Coronary artery (tissue), 2 donors: ENCODE measurements around the gene PARK7.
A peak's percentile ranks its signal among the peaks of the same experiment; 100 is the strongest.

Source experiments
- DNase-seq: peaks from one replicate; pipeline ENCODE4 v3.0.0-alpha.2; 2017; ENCODE audit warnings: low spot score
- H3K27ac ChIP-seq, 2 donors: fragments of 200-600 bp; sonication (generic); one replicate each; pipeline ENCODE4 v1.5.1; 2016 to 2019
- H3K4me3 ChIP-seq: fragments of 200-600 bp; sonication (generic); 2 replicates; pipeline ENCODE4 v1.5.1; 2016; ENCODE audit warnings: mild to moderate bottlenecking, moderate library complexity
- TF ChIP-seq, protein P1 (sequence below): fragments of 200-600 bp; sonication (generic); IDR thresholded peaks from one replicate; pipeline ENCODE4 v1.5.1; 2019; ENCODE audit warnings: antibody characterized with exemption

PARK7 gene

GRCh38 chr1:8023287-8023994, 61.9 kb downstream of the PARK7 start:
- Histone ChIP-seq H3K27ac (peak overlapping the region; percentile 17 to 20), H3K4me3 (peak overlapping the region; percentile 97)
- DNase-seq = no peak
- TF ChIP-seq, protein P1, sequence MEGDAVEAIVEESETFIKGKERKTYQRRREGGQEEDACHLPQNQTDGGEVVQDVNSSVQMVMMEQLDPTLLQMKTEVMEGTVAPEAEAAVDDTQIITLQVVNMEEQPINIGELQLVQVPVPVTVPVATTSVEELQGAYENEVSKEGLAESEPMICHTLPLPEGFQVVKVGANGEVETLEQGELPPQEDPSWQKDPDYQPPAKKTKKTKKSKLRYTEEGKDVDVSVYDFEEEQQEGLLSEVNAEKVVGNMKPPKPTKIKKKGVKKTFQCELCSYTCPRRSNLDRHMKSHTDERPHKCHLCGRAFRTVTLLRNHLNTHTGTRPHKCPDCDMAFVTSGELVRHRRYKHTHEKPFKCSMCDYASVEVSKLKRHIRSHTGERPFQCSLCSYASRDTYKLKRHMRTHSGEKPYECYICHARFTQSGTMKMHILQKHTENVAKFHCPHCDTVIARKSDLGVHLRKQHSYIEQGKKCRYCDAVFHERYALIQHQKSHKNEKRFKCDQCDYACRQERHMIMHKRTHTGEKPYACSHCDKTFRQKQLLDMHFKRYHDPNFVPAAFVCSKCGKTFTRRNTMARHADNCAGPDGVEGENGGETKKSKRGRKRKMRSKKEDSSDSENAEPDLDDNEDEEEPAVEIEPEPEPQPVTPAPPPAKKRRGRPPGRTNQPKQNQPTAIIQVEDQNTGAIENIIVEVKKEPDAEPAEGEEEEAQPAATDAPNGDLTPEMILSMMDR = no peak

GRCh38 chr1:8023995-8024313, 62.4 kb downstream of the PARK7 start:
- DNase-seq = no peak
- H3K27ac ChIP-seq = peak overlapping the region in 1 of 2 donors; percentile 20
- TF ChIP-seq, protein P1 = no peak
- peak overlapping the region; percentile 97 for H3K4me3 ChIP-seq

DNA sequence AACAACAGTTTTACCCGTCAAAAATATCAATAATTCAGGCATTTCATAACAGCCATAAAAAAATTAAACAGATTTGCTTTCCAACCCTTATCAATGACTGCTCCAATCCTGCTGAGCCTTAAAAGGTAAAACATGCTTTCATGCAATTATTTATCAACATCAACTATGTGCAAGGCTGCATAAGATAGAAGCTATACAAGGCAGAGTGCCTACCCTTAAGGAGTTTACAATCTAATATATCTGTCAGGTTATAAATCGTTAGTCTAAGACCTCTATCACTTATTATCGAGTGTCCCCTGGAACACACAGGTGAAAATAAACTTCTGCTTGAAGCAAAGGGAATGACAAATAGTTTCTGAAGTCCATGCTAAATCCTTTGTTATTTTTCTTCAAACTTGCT, 62.8 kb downstream of the PARK7 start:
- TF ChIP-seq, protein P1 = no peak
- H3K4me3 ChIP-seq = peak overlapping the region; percentile 97
- no peak for DNase-seq
- H3K27ac ChIP-seq = peak overlapping the region; percentile 20 to 97

GRCh38 chr1:8025061-8025670, 63.7 kb downstream of the PARK7 start:
- H3K27ac ChIP-seq = peak overlapping the region; percentile 97 to 98
- no peak for DNase-seq
- peak overlapping the region; percentile 97 for H3K4me3 ChIP-seq
- TF ChIP-seq, protein P1 = no peak

- peak; percentile 78 for DNase-seq
These were observed 64.2 kb downstream of the PARK7 start for GRCh38 chr1:8025671-8026144.

DNA sequence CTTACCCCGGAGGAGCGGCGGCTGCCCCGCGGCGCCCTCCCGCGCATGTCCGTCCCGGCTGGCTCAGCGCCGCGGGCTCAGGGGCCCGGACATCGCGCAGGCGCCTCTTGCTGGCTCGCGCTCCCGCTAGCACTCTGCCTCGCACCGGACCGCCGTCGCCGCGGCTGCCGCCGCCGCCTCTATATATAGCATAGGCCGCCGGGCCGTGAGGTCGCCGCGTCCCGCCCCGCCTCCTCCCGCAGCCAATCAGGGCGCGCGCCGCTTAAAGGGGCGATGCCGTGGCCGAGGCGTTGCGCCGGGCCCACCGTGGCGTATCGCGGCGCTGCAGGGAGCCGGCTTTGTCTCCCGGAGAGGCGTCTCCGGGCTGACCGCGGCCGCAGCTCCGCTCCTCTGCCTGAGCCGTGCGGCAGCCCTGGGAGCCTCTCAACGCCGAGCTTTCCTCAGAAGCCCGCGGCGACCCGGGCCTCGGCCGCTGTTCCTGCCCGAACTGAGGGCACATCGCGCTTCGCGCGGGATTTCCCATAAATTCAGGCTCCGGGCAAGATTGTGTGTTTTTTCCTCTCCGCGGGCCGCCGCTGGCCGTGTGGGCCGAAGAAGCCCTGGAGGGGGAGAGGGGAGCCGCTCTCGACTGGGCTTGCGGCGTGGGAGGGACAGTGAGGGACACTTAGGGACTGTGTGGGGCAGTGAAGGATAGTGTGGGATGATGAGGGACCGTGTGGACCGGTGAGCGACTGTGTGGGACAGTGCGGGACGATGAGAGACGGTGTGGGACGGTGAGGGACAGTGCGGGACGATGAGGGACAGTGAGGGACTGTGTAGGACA, 64.9 kb downstream of the PARK7 start, which contains the start of gene ERRFI1:
Gene ERRFI1 (minus strand): TSS at position 157 of the 823 bp plus-strand sequence. CDS start 10,690 bp downstream, outside the sequence.
- DNase-seq = peak; percentile 95
- TF ChIP-seq, protein P1 = no peak
- peak within 1 kb of the TSS; percentile 97 to 98 for H3K27ac ChIP-seq
- peak within 1 kb of the TSS; percentile 97 for H3K4me3 ChIP-seq

More at GRCh38 chr1:8025671-8026144, 64.2 kb downstream of the PARK7 start:
- peak overlapping the region; percentile 97 for H3K4me3 ChIP-seq
- TF ChIP-seq, protein P1 = no peak
- H3K27ac ChIP-seq = peak overlapping the region; percentile 97 to 98
